GM23338 (cell line): Measurements from ENCODE around the gene CFAP74. TPM values are rescaled to one million over a fixed set of nuclear protein-coding genes. Genes with fewer than 3 reads are reported as not detected.

Experiments
- ATAC-seq: fragments of 200-7000 bp; cut with Tn5 transposase; 3 replicates; pipeline ENCODE4 v1.9.1; 2020
- DNase-seq: peaks from one replicate; pipeline ENCODE4 v3.0.0-alpha.2; 2015; ENCODE audit warnings: low spot score
- H2AFZ ChIP-seq: fragments of 200-600 bp; sonication (generic); 2 replicates; pipeline ENCODE4 v1.8.0; 2016; ENCODE audit warnings: antibody characterized with exemption, mild to moderate bottlenecking, moderate library complexity
- H3F3A ChIP-seq: fragments of 200-600 bp; sonication (generic); replicated peaks from 2 replicates; pipeline ENCODE4 v1.8.0; 2017; ENCODE audit warnings: antibody characterized with exemption, mixed run types, low read depth
- H3K27ac ChIP-seq: fragments of 200-600 bp; sonication (generic); 2 replicates; pipeline ENCODE4 v1.6.1; 2016; ENCODE audit warnings: low read depth
- H3K27me3 ChIP-seq: fragments of 200-600 bp; sonication (generic); 2 replicates; pipeline ENCODE4 v1.8.0; 2016; ENCODE audit warnings: mild to moderate bottlenecking, mixed run types, moderate library complexity; ENCODE audit not compliant: insufficient read depth
- H3K36me3 ChIP-seq: fragments of 200-600 bp; sonication (generic); 2 replicates; pipeline ENCODE4 v1.8.0; 2016; ENCODE audit warnings: mild to moderate bottlenecking; ENCODE audit not compliant: insufficient read depth
- H3K4me1 ChIP-seq: fragments of 200-600 bp; sonication (generic); 2 replicates; pipeline ENCODE4 v1.8.0; 2016; ENCODE audit warnings: mild to moderate bottlenecking, moderate library complexity; ENCODE audit not compliant: insufficient read depth
- H3K4me2 ChIP-seq: fragments of 200-600 bp; sonication (generic); 2 replicates; pipeline ENCODE4 v1.7.1; 2017; ENCODE audit warnings: mixed run types
- H3K4me3 ChIP-seq: fragments of 200-600 bp; sonication (generic); 2 replicates; pipeline ENCODE4 v1.6.1; 2016; ENCODE audit warnings: mixed run types
- H3K79me2 ChIP-seq: fragments of 200-600 bp; sonication (generic); replicated peaks from 2 replicates; pipeline ENCODE4 v1.8.0; 2017; ENCODE audit warnings: mild to moderate bottlenecking; ENCODE audit not compliant: insufficient read depth
- H3K9me2 ChIP-seq: fragments of 200-600 bp; sonication (generic); 2 replicates; pipeline ENCODE4 v1.8.0; 2017; ENCODE audit not compliant: insufficient read depth
- H4K20me1 ChIP-seq: fragments of 200-600 bp; sonication (generic); replicated peaks from 2 replicates; pipeline ENCODE4 v1.8.0; 2017; ENCODE audit warnings: mild to moderate bottlenecking; ENCODE audit not compliant: insufficient read depth
- H3K27ac Mint-ChIP-seq: 2 replicates; pipeline ENCODE4 v1.8.0; 2020; ENCODE audit warnings: inconsistent platforms, mild to moderate bottlenecking, moderate library complexity, mixed read lengths
- H3K27me3 Mint-ChIP-seq: 3 replicates; pipeline ENCODE4 v1.8.0; 2022; ENCODE audit warnings: low read depth, mild to moderate bottlenecking, moderate library complexity, mixed read lengths, inconsistent platforms; ENCODE audit not compliant: insufficient read depth, poor library complexity
- H3K36me3 Mint-ChIP-seq: 3 replicates; pipeline ENCODE4 v1.8.0; 2021; ENCODE audit warnings: low read depth, mild to moderate bottlenecking, inconsistent platforms, moderate library complexity, mixed read lengths
- H3K4me1 Mint-ChIP-seq: 3 replicates; pipeline ENCODE4 v1.8.0; 2020; ENCODE audit warnings: mild to moderate bottlenecking, inconsistent platforms, mixed read lengths
- H3K4me3 Mint-ChIP-seq: 3 replicates; pipeline ENCODE4 v1.8.0; 2021; ENCODE audit warnings: moderate library complexity, mild to moderate bottlenecking, inconsistent platforms, mixed read lengths
- H3K9me3 Mint-ChIP-seq: 3 replicates; pipeline ENCODE4 v1.8.0; 2020; ENCODE audit warnings: moderate library complexity, mild to moderate bottlenecking, inconsistent platforms, mixed read lengths
- CREB1 ChIP-seq: fragments of 250-450 bp; sonication (Bioruptor Pico); IDR thresholded peaks from 2 replicates; pipeline ENCODE4 v1.5.0; 2020; ENCODE audit warnings: low read depth, mild to moderate bottlenecking, moderate library complexity
- CTCF ChIP-seq, 2 experiments: fragments of 200-600 bp in 1 of 2; sonication (generic) in 1 of 2; conservative IDR thresholded peaks; 2 replicates each; pipeline versions ENCODE4 v1.5.1 to v1.6.1; 2016 to 2017; ENCODE audit warnings: antibody characterized with exemption in 2 of 2, low read depth in 2 of 2, mild to moderate bottlenecking in 2 of 2, moderate library complexity in 1 of 2
- EZH2 ChIP-seq: fragments of 200-600 bp; sonication (generic); IDR thresholded peaks from one replicate; pipeline ENCODE4 v1.8.0; 2017; ENCODE audit warnings: antibody characterized with exemption, mild to moderate bottlenecking, low read depth; ENCODE audit not compliant: unreplicated experiment
- EZH2phosphoT487 ChIP-seq: fragments of 200-600 bp; sonication (generic); IDR thresholded peaks from one replicate; pipeline ENCODE4 v1.8.1; 2018; ENCODE audit warnings: antibody characterized with exemption; ENCODE audit not compliant: unreplicated experiment
- JUNB ChIP-seq: IDR thresholded peaks from one replicate; pipeline ENCODE4 v1.6.1; 2016; ENCODE audit warnings: antibody characterized with exemption; ENCODE audit not compliant: unreplicated experiment
- NANOG ChIP-seq: IDR thresholded peaks from 2 replicates; pipeline ENCODE4 v1.6.1; 2016; ENCODE audit warnings: antibody characterized with exemption, borderline replicate concordance
- POLR2AphosphoS5 ChIP-seq: IDR thresholded peaks from 2 replicates; pipeline ENCODE4 v1.6.1; 2016; ENCODE audit warnings: antibody characterized with exemption, low read depth
- REST ChIP-seq: IDR thresholded peaks from one replicate; pipeline ENCODE4 v1.6.1; 2018; ENCODE audit warnings: antibody characterized with exemption; ENCODE audit not compliant: unreplicated experiment
- STAT1 ChIP-seq: IDR thresholded peaks from one replicate; pipeline ENCODE4 v1.6.1; 2016; ENCODE audit warnings: antibody characterized with exemption; ENCODE audit not compliant: unreplicated experiment
- ZNF114 ChIP-seq: fragments of 250-450 bp; sonication (Bioruptor Pico); IDR thresholded peaks from 2 replicates; pipeline ENCODE4 v1.5.0; 2020; ENCODE audit warnings: mild to moderate bottlenecking, moderate library complexity
- ZNF331 ChIP-seq: fragments of 250-450 bp; sonication (Bioruptor Pico); IDR thresholded peaks from 2 replicates; pipeline ENCODE4 v1.5.0; 2020; ENCODE audit warnings: low read depth, mild to moderate bottlenecking, moderate library complexity
- ZNF462 ChIP-seq: fragments of 250-450 bp; sonication (Bioruptor Pico); IDR thresholded peaks from 2 replicates; pipeline ENCODE4 v1.5.0; 2020; ENCODE audit warnings: mild to moderate bottlenecking, moderate library complexity
- polyA plus RNA-seq: library from polyadenylated mRNA; unstranded; fragments of >200 nt; fragmentation: Nextera tagmentation; extraction: Ambion mirVana; gene quantifications from 2 replicates; pipeline ENCODE4 v1.2.1, GENCODE V29; 2016
- total RNA-seq: library from RNA; depleted of rRNA; stranded (reverse); fragments of >200 nt; shearing (Covaris generic); gene quantifications from 2 replicates; pipeline ENCODE4 v1.2.3, GENCODE V29; 2014

Gene CFAP74
- total and polyA plus RNA-seq, 2 experiments from 2014 or later, result 0.21 TPM; not detected in 1

DNA sequence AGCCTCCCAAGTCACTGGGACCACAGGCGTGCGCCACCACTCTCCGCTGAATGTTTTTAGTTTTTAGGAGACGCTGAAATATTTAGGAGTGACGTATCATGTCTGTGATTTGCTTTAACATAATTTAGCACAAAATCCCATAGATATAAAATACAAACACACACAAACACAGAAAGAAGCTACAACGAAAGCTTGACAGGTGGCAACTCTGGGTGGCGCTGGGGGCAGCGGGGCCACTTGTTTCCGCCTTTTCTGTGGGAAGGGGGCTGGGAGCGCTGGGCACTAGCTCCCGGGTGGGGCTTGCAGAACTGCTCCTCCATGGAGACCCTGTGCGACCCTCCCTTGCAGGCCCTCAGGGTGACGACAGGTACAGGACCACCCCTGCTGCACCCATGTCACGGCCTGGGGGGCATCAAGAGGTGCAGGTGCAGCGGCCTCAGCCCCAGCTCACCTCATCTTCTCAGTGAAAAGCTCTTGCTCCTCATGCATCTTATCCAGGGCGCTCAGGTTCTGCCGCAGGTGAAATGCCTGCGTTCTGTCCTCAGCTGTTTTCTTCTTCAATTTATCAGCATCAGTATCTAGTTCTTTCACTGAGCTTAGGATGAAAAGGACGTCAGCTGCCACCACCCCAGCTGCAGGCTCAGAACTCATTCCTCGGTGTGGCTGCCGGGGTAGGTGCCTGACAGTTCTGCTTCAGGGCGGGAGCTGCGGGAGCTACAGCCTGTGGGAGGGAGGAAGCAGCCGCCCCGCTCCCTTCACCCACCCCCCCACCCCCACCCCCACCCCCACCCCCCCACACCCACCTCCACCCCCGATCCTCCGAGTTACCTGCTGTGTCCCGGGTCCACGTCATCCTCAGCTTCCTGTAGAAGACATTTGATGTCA lies 15.3 kb downstream of the CFAP74 start (continued):
- TF ChIP-seq ZNF462 (CRISPR knock-in tag), result no peak
- no peak for TF ChIP-seq JUNB
- TF ChIP-seq EZH2phosphoT487, result no peak
- no peak for TF ChIP-seq EZH2
- no peak for TF ChIP-seq ZNF331 (CRISPR knock-in tag)
- no peak for TF ChIP-seq POLR2AphosphoS5

- no peaks in the 10 kb centered on the region for H3K27me3 ChIP-seq
- H3K4me3 Mint-ChIP-seq, result no peak overlapping the region
- H3K4me2 ChIP-seq, result no peak overlapping the region
- DNase-seq (no peak), ATAC-seq (no peak)
- H3K36me3 Mint-ChIP-seq, result no peaks in the 10 kb centered on the region
- no peak overlapping the region for H2AFZ ChIP-seq
- H3K27ac Mint-ChIP-seq, result no peak overlapping the region
- H3K27ac ChIP-seq, result no peak overlapping the region
- no peaks in the 10 kb centered on the region for H3F3A ChIP-seq
- no peaks in the 10 kb centered on the region for H3K4me1 ChIP-seq
- H3K36me3 ChIP-seq, result no peaks in the 10 kb centered on the region
- no peaks in the 10 kb centered on the region for H4K20me1 ChIP-seq
- H3K4me1 Mint-ChIP-seq, result peaks cover 13% of the 10 kb centered on the region
- no peaks in the 10 kb centered on the region for H3K79me2 ChIP-seq
- H3K9me2 ChIP-seq, result no peaks in the 10 kb centered on the region
- no peak overlapping the region for H3K4me3 ChIP-seq
- 0 out of 3 replicates have a peak, but pooled peaks cover 2% of the 10 kb centered on the region for H3K9me3 Mint-ChIP-seq
- peaks cover 11% of the 10 kb centered on the region for H3K27me3 Mint-ChIP-seq
- TF ChIP-seq REST (no peak), ZNF114 (CRISPR knock-in tag) (no peak), JUNB (no peak), STAT1 (no peak), CREB1 (CRISPR knock-in tag) (no peak), EZH2 (no peak), POLR2AphosphoS5 (no peak), NANOG (no peak), EZH2phosphoT487 (no peak), CTCF (conservative IDR thresholded peaks at IDR 0.05; ENCODE audit: low read depth in 2 of 2) (no peak)
Observed at GRCh38 chr1:1987142-1987510, 16.5 kb downstream of the CFAP74 start.
